HEK293 (cell line): ENCODE data around the gene MYL7.

Experiments
- CTCF ChIA-PET: fragments of 350-600 bp; formaldehyde crosslinking; extraction: SDS; loops from one replicate; lab custom pipeline; 2021; ENCODE audit warnings: antibody characterized with exemption; lab: Yijun Ruan, JAX
- POLR2A ChIA-PET: fragments of 300-600 bp; formaldehyde crosslinking; extraction: SDS; loops from one replicate; lab custom pipeline; 2020; ENCODE audit warnings: antibody characterized with exemption, inconsistent platforms; lab: Yijun Ruan, JAX
- H3K27ac ChIP-seq: fragments of 200-500 bp; sonication (Bioruptor generic); 2 replicates; pipeline ENCODE4 v1.5.1; 2014; ENCODE audit warnings: low read depth, low read length, control low read depth, inconsistent platforms; ENCODE audit errors: extremely low read depth
- H3K36me3 ChIP-seq, 2 experiments: fragments of 200-500 bp in 1 of 2; sonication (Bioruptor generic) in 1 of 2; 1 replicate in 1 of 2; 2 replicates in 1 of 2; pipeline ENCODE4 v1.5.1; 2014 to 2017; ENCODE audit warnings: inconsistent platforms in 2 of 2, low read length in 2 of 2; ENCODE audit not compliant: control insufficient read depth in 2 of 2, insufficient read depth in 1 of 2
- H3K4me1 ChIP-seq: fragments of 200-500 bp; sonication (Bioruptor generic); 2 replicates; pipeline ENCODE4 v1.5.1; 2014; ENCODE audit warnings: mild to moderate bottlenecking, low read length, inconsistent platforms; ENCODE audit not compliant: control insufficient read depth, insufficient read depth
- H3K4me3 ChIP-seq: 2 replicates; pipeline ENCODE4 v1.5.1; 2011; ENCODE audit warnings: low read depth, mild to moderate bottlenecking, control low read depth, low read length, moderate library complexity
- H3K9me3 ChIP-seq: fragments of 200-500 bp; sonication (Bioruptor generic); 2 replicates; pipeline ENCODE4 v1.5.1; 2014; ENCODE audit warnings: low read depth, low read length, inconsistent platforms; ENCODE audit not compliant: control insufficient read depth, insufficient read depth
- EGR2 ChIP-seq: fragments of 450-650 bp; formaldehyde crosslinking; IDR thresholded peaks from 2 replicates; pipeline ENCODE4 v1.5.1; 2016; ENCODE audit warnings: low read depth, missing biosample characterization, missing genetic modification characterization
- GLI4 ChIP-seq: fragments of 450-650 bp; formaldehyde crosslinking; IDR thresholded peaks from 2 replicates; pipeline ENCODE4 v1.5.1; 2016; ENCODE audit warnings: missing biosample characterization, missing genetic modification characterization
- GLIS2 ChIP-seq: fragments of 450-650 bp; formaldehyde crosslinking; IDR thresholded peaks from 2 replicates; pipeline ENCODE4 v1.5.1; 2016; ENCODE audit warnings: missing biosample characterization, missing genetic modification characterization
- KLF1 ChIP-seq: fragments of 450-650 bp; formaldehyde crosslinking; IDR thresholded peaks from 2 replicates; pipeline ENCODE4 v1.5.1; 2016; ENCODE audit warnings: missing biosample characterization, missing genetic modification characterization
- REPIN1 ChIP-seq: fragments of 450-650 bp; formaldehyde crosslinking; IDR thresholded peaks from 2 replicates; pipeline ENCODE4 v1.5.1; 2017; ENCODE audit warnings: missing biosample characterization, missing genetic modification characterization, low read depth
- SCRT2 ChIP-seq: fragments of 450-650 bp; formaldehyde crosslinking; IDR thresholded peaks from 2 replicates; pipeline ENCODE4 v1.5.1; 2016; ENCODE audit warnings: missing biosample characterization, missing genetic modification characterization
- SETDB1 ChIP-seq: IDR thresholded peaks from one replicate; pipeline ENCODE4 v1.6.1; 2017; ENCODE audit warnings: mild to moderate bottlenecking, low read length, moderate library complexity, mixed read lengths; ENCODE audit not compliant: insufficient read length
- ZFHX2 ChIP-seq: fragments of 450-650 bp; formaldehyde crosslinking; conservative IDR thresholded peaks from 2 replicates; pipeline ENCODE4 v1.5.1; 2016; ENCODE audit warnings: missing biosample characterization, missing genetic modification characterization
- ZIC2 ChIP-seq: fragments of 450-650 bp; formaldehyde crosslinking; IDR thresholded peaks from 2 replicates; pipeline ENCODE4 v1.5.1; 2016; ENCODE audit warnings: missing biosample characterization, missing genetic modification characterization
- ZNF169 ChIP-seq: fragments of 450-650 bp; formaldehyde crosslinking; IDR thresholded peaks from 2 replicates; pipeline ENCODE4 v1.5.1; 2016; ENCODE audit warnings: missing biosample characterization, missing genetic modification characterization
- ZNF202 ChIP-seq: fragments of 450-650 bp; formaldehyde crosslinking; IDR thresholded peaks from 2 replicates; pipeline ENCODE4 v1.5.1; 2016; ENCODE audit warnings: missing biosample characterization, missing genetic modification characterization, borderline replicate concordance
- ZNF23 ChIP-seq: fragments of 450-650 bp; formaldehyde crosslinking; IDR thresholded peaks from 2 replicates; pipeline ENCODE4 v1.5.1; 2016; ENCODE audit warnings: missing biosample characterization, missing genetic modification characterization, borderline replicate concordance
- ZNF24 ChIP-seq: fragments of 450-650 bp; formaldehyde crosslinking; IDR thresholded peaks from 2 replicates; pipeline ENCODE4 v1.5.1; 2016; ENCODE audit warnings: missing biosample characterization, missing genetic modification characterization
- ZNF354C ChIP-seq: fragments of 450-650 bp; formaldehyde crosslinking; IDR thresholded peaks from 2 replicates; pipeline ENCODE4 v1.5.1; 2016; ENCODE audit warnings: missing biosample characterization, missing genetic modification characterization, low read depth, borderline replicate concordance
- ZNF501 ChIP-seq: fragments of 450-650 bp; formaldehyde crosslinking; IDR thresholded peaks from 2 replicates; pipeline ENCODE4 v1.5.1; 2016; ENCODE audit warnings: missing biosample characterization, missing genetic modification characterization
- ZNF521 ChIP-seq: fragments of 450-650 bp; formaldehyde crosslinking; IDR thresholded peaks from 2 replicates; pipeline ENCODE4 v1.5.1; 2017; ENCODE audit warnings: missing biosample characterization, mild to moderate bottlenecking, missing genetic modification characterization
- ZNF555 ChIP-seq: fragments of 450-650 bp; formaldehyde crosslinking; conservative IDR thresholded peaks from 2 replicates; pipeline ENCODE4 v1.5.1; 2017; ENCODE audit warnings: missing biosample characterization, mild to moderate bottlenecking, missing genetic modification characterization, inconsistent platforms
- ZNF785 ChIP-seq: fragments of 450-650 bp; formaldehyde crosslinking; IDR thresholded peaks from 2 replicates; pipeline ENCODE4 v1.5.1; 2016; ENCODE audit warnings: missing biosample characterization, missing genetic modification characterization
- TF ChIP-seq, protein P1 (sequence below): fragments of 450-650 bp; formaldehyde crosslinking; IDR thresholded peaks from 2 replicates; pipeline ENCODE4 v1.5.1; 2016; ENCODE audit warnings: missing biosample characterization, missing genetic modification characterization
- TF ChIP-seq, protein P2 (sequence below): fragments of 450-650 bp; formaldehyde crosslinking; IDR thresholded peaks from 2 replicates; pipeline ENCODE4 v1.5.1; 2016; ENCODE audit warnings: missing biosample characterization, missing genetic modification characterization
- TF ChIP-seq, protein P3 (sequence below): fragments of 450-650 bp; IDR thresholded peaks from 2 replicates; pipeline ENCODE4 v1.5.1; 2018; ENCODE audit warnings: missing biosample characterization, missing genetic modification characterization
- TF ChIP-seq, protein P4 (sequence below): fragments of 450-650 bp; formaldehyde crosslinking; IDR thresholded peaks from 2 replicates; pipeline ENCODE4 v1.5.1; 2016; ENCODE audit warnings: missing biosample characterization, missing genetic modification characterization

MYL7 gene

DNA sequence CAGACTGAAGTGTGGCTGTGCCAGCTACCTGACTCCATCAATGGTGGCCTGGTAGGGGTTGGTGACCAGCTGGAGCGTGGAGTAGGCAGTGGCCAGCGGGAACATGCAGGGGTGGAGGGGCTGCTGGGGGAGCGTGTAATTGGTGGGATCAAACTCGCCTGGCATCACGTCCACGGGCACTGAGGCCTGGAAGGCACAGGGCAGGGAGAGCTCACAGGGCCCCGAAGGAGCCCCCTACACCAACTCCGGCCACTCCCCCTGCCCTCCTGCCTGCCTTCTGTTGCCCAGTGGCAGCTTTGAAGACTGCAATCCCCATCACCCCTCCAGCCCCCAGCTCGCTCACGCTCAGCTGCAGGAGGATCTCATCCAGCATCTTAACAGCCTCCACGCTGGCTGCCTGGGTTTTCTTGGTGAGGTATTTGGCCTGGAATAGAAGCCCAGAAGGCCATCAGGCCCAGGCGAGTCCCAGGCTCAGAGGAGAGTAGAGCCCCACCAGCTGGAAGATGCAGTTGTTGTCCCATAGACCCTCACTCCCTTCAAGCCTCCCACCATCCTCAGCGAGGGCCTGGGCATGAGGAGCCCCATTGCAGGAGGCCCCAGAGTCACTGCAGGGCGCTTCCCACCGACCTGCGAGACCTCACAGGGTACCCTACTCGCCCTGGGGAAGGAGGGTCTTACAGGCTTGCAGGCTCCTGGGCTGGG is 24.9 kb downstream of the MYL7 start (continued):
- TF ChIP-seq, protein P1, sequence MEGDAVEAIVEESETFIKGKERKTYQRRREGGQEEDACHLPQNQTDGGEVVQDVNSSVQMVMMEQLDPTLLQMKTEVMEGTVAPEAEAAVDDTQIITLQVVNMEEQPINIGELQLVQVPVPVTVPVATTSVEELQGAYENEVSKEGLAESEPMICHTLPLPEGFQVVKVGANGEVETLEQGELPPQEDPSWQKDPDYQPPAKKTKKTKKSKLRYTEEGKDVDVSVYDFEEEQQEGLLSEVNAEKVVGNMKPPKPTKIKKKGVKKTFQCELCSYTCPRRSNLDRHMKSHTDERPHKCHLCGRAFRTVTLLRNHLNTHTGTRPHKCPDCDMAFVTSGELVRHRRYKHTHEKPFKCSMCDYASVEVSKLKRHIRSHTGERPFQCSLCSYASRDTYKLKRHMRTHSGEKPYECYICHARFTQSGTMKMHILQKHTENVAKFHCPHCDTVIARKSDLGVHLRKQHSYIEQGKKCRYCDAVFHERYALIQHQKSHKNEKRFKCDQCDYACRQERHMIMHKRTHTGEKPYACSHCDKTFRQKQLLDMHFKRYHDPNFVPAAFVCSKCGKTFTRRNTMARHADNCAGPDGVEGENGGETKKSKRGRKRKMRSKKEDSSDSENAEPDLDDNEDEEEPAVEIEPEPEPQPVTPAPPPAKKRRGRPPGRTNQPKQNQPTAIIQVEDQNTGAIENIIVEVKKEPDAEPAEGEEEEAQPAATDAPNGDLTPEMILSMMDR (tag by site-specific recombination): no peak
- TF ChIP-seq ZNF785 (tag by site-specific recombination): no peak
- no peak for TF ChIP-seq KLF1 (tag by site-specific recombination)
- TF ChIP-seq ZNF501: no peak
- TF ChIP-seq REPIN1: no peak
- TF ChIP-seq ZNF24 (tag by site-specific recombination): no peak
- TF ChIP-seq, protein P2, sequence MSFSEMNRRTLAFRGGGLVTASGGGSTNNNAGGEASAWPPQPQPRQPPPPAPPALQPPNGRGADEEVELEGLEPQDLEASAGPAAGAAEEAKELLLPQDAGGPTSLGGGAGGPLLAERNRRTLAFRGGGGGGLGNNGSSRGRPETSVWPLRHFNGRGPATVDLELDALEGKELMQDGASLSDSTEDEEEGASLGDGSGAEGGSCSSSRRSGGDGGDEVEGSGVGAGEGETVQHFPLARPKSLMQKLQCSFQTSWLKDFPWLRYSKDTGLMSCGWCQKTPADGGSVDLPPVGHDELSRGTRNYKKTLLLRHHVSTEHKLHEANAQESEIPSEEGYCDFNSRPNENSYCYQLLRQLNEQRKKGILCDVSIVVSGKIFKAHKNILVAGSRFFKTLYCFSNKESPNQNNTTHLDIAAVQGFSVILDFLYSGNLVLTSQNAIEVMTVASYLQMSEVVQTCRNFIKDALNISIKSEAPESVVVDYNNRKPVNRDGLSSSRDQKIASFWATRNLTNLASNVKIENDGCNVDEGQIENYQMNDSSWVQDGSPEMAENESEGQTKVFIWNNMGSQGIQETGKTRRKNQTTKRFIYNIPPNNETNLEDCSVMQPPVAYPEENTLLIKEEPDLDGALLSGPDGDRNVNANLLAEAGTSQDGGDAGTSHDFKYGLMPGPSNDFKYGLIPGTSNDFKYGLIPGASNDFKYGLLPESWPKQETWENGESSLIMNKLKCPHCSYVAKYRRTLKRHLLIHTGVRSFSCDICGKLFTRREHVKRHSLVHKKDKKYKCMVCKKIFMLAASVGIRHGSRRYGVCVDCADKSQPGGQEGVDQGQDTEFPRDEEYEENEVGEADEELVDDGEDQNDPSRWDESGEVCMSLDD (tag by site-specific recombination): no peak
- TF ChIP-seq ZNF521: no peak
- no peak for TF ChIP-seq ZNF23
- TF ChIP-seq ZNF169 (tag by site-specific recombination): no peak
- TF ChIP-seq, all 188 proteins: peak for 0

DNA sequence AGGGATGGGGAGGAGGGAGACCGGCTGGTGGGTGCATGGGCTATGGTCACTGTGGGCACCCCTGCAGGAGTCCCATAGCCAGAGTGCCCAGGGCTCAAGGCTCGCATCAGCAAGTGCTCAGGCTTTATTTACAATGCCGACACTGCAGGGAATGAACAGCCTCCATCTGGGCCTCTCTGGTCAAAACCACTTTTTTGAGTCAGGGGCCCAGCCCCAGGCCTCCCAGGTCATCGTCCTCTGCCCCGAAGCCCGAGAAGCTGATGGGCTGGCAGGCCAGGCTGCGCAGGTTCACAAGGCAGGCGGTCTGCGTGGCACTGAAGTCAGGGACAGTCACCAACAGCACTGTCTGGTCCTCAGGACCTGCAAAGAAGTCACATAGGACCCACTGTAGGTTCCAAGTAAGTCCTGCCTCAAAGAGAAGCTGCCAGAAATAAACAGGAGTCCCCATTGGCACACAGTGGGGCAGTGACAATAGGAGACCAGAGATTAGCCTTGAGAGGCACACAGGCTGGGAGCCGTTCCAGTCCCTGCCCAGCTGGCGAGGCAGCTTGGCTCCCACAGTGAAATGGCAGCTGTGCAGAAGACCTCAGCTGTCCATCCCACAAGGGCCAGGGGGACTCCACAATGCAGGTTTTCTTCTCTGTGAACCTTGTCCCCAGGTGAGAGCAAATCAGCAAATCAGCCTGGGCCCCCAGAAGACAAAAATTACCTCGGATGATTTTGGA is 26.4 kb downstream of the MYL7 start:
- POLR2A ChIA-PET: interaction anchor here (0.9 kb wide), 1 partner anchor 47 kb away, joined by 3 read pairs; no protein-coding TSS in a partner anchor

DNA sequence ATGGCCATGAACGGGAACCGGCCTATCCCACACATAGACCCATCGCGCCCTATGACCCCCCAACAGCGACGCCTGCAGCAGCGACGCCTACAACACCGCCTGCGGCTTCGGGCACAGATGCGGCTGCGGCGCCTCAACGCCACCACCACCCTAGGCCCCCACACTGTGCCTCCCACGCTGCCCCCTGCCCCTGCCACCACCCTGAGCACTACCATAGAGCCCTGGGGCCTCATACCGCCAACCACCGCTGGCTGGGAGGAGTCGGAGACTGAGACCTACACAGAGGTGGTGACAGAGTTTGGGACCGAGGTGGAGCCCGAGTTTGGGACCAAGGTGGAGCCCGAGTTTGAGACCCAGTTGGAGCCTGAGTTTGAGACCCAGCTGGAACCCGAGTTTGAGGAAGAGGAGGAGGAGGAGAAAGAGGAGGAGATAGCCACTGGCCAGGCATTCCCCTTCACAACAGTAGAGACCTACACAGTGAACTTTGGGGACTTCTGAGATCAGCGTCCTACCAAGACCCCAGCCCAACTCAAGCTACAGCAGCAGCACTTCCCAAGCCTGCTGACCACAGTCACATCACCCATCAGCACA is 27.3 kb downstream of the MYL7 start:
- POLR2A ChIA-PET: no interaction called here
- CTCF ChIA-PET: no interaction called here

More for the DNA sequence above, 26.4 kb downstream of the MYL7 start:
- H3K36me3 ChIP-seq: peaks cover 0 to 51% of the 10 kb centered on the region in 2 experiments; a peak in 2 of 3 replicates
- no peak overlapping the region for H3K27ac ChIP-seq
- H3K4me3 ChIP-seq: no peak overlapping the region
- CTCF ChIA-PET: interaction anchor here (0.7 kb wide), 1 partner anchor 72 kb away, joined by 3 read pairs; no protein-coding TSS in a partner anchor
- H3K4me1 ChIP-seq: no peaks in the 10 kb centered on the region
- TF ChIP-seq ZNF555 (tag by site-specific recombination) (no peak), ZNF521 (no peak), ZNF354C (no peak), ZIC2 (tag by site-specific recombination) (peak; percentile 57)
- H3K9me3 ChIP-seq: no peaks in the 10 kb centered on the region

More for the DNA sequence above, 27.3 kb downstream of the MYL7 start:
- TF ChIP-seq SCRT2 (no peak), GLIS2 (0 out of 2 replicates have a peak, but pooled peaks have one; percentile 15), GLI4 (no peak), ZNF202 (tag by site-specific recombination) (peak; percentile 57; the same call in 1 of the 2 replicates), EGR2 (tag by site-specific recombination) (peak; percentile 57; the same call in 1 of the 2 replicates), ZFHX2 (tag by site-specific recombination) (peak; percentile 57), SETDB1 (no peak)
- TF ChIP-seq, protein P3, sequence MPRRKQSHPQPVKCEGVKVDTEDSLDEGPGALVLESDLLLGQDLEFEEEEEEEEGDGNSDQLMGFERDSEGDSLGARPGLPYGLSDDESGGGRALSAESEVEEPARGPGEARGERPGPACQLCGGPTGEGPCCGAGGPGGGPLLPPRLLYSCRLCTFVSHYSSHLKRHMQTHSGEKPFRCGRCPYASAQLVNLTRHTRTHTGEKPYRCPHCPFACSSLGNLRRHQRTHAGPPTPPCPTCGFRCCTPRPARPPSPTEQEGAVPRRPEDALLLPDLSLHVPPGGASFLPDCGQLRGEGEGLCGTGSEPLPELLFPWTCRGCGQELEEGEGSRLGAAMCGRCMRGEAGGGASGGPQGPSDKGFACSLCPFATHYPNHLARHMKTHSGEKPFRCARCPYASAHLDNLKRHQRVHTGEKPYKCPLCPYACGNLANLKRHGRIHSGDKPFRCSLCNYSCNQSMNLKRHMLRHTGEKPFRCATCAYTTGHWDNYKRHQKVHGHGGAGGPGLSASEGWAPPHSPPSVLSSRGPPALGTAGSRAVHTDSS (tag by site-specific recombination): peak; percentile 41; the same call in 1 of the 2 replicates
- TF ChIP-seq, protein P4, sequence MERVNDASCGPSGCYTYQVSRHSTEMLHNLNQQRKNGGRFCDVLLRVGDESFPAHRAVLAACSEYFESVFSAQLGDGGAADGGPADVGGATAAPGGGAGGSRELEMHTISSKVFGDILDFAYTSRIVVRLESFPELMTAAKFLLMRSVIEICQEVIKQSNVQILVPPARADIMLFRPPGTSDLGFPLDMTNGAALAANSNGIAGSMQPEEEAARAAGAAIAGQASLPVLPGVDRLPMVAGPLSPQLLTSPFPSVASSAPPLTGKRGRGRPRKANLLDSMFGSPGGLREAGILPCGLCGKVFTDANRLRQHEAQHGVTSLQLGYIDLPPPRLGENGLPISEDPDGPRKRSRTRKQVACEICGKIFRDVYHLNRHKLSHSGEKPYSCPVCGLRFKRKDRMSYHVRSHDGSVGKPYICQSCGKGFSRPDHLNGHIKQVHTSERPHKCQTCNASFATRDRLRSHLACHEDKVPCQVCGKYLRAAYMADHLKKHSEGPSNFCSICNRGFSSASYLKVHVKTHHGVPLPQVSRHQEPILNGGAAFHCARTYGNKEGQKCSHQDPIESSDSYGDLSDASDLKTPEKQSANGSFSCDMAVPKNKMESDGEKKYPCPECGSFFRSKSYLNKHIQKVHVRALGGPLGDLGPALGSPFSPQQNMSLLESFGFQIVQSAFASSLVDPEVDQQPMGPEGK: 0 out of 2 replicates have a peak, but pooled peaks have one; percentile 22
- H3K36me3 ChIP-seq: peaks cover 0 to 42% of the 10 kb centered on the region in 2 experiments; a peak in 2 of 3 replicates
- H3K4me3 ChIP-seq: no peak overlapping the region
- no peak overlapping the region for H3K27ac ChIP-seq
- no peaks in the 10 kb centered on the region for H3K9me3 ChIP-seq
- no peaks in the 10 kb centered on the region for H3K4me1 ChIP-seq
